T47D (cell line): ENCODE measurements around the gene SMG9.
"Not testable (repeated sequence)": the region's sequence is repeated elsewhere in the genome, so short reads cannot be mapped to it uniquely, and the experiment has no call there.

ENCODE experiments used
- DNase-seq, 2 experiments: peaks; one replicate each; pipeline versions ENCODE4 v3.0.0 to v3.0.0-alpha.2; 2011 to 2012; ENCODE audit warnings: low read depth in 1 of 2, low spot score in 1 of 2
- JUND ChIP-seq: IDR thresholded peaks from 2 replicates; pipeline ENCODE4 v1.6.1; 2012; ENCODE audit warnings: low read depth
- in situ Hi-C: cut with HindIII; loops from 2 replicates; pipeline ENCODE4 v1.10.0; 2016; ENCODE audit warnings: low sequenced_read_pairs, low pct_unique_long_range_greater_than_20kb

SMG9 gene

DNA sequence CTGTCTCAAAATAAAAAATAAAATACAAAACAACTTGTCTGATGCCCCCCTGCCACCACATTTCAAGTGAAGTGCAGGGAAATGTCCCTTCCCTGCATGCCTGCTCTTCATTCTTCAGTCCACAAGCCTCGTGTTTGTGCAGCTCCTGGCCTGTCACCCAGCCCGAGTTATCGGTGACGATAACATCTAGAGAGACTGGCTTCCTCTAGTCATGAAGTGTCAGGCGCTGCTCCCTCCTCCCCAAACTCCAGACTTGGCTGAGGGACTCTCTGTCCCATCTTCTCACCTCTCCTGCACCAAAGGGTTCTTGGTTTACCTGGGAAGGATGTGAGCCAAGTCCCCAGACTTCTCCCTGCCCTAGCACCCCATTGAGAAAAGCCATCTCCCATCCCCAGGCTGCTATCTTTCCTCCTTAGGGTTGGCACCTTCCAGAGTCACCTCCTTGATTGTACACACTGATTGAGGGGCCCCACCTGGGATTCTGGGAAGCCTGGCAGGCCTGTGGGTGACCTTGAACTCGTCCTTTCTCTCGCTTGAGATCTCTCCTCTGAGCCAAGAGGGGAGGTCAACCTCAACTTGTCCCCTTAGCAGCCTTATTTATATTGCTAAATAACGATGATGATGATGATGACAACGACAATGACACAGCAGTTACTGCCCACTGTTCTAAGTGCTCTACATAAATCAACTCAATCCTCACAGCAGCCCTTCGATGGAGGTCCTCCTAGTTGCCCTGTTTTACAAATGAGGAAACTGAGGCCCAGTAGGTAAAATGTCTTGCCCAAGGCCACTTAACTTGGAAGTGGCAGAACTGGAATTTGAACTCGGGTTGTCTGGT lies 71.7 kb downstream of the SMG9 start:
- no peak for DNase-seq
- in situ Hi-C loops: no loop called here
- no peak for TF ChIP-seq JUND

- in situ Hi-C loops, DNase-seq: not testable (repeated sequence)
Measured at GRCh38 chr19:43682269-43682668, 72.5 kb downstream of the SMG9 start.

DNA sequence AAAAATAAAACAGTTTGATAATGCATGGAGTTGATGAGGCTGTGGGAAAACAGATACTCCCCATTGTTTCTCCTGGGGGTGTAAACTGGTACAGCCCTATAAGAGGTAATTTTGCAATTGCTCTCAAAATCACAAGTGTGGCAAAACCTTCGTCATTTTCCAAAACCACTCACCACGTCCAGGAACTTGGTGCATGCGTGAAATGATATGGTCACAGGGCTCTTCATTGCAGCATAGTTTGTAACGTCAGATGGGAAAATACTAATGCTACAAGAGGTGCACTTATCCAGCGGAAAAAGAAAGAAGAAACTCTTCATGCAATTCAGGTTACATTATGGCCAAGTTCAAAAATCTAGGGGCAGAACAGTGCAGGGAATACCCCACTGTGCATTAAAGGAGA lies 72.9 kb downstream of the SMG9 start:
- no peak for DNase-seq
- in situ Hi-C loops: no loop called here
- TF ChIP-seq JUND: no peak

DNA sequence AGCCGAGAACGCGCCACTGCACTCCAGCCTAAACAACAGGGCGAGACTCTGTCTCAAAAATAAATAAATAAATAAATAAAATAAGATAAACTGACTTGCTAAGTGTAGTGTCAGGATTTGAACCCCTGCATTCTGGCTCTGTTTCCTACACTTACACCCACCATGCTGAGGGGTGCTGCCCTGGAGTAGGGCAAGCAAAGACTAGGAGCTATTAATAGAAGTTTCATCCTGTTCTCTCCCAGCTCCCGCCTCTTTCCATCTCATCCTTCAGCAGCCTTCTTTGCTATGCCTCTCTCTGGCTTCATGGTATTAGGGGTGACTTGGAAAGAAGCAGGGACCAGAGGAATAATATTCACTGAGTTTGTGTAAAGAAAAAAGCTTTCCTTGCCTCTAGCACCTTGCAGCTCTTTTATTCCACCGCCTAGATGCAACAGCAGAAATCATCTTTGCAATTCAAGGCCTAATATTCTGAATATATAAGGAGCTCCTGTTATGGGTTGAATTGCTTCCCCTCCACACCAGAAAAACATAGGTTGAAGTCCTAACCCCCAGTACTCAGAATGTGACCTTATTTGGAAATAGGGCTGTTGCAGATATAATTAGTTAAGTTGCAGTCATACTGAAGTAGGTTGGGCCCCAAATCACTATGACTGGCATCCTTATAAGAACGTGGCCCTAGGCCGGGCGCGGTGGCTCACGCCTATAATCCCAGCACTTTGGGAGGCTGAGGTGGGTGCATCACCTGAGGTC lies 76.1 kb downstream of the SMG9 start:
- in situ Hi-C loops: no loop called here
- TF ChIP-seq JUND: no peak
- no peak for DNase-seq
